Gastrocnemius medialis (tissue), 4 donors: ENCODE measurements around the gene UQCRC2.

Experiments used
- POLR2A ChIP-seq, 2 donors: fragments of 450-650 bp; IDR thresholded peaks; one replicate each; pipeline ENCODE4 v1.6.1; 2017; ENCODE audit warnings: antibody characterized with exemption in 2 of 2, mild to moderate bottlenecking in 2 of 2, moderate library complexity in 2 of 2
- TF ChIP-seq, protein P1 (sequence below), 5 experiments: fragments of 450-650 bp in 3 of 5; fragments of 200-600 bp in 2 of 5; sonication (generic) in 2 of 5; IDR thresholded peaks in 4 of 5; conservative IDR thresholded peaks in 1 of 5; 1 replicate in 4 of 5; 2 replicates in 1 of 5; pipeline ENCODE4 v1.5.1; 2016 to 2019; ENCODE audit warnings: antibody characterized with exemption in 5 of 5, mild to moderate bottlenecking in 3 of 5, moderate library complexity in 3 of 5

DNA sequence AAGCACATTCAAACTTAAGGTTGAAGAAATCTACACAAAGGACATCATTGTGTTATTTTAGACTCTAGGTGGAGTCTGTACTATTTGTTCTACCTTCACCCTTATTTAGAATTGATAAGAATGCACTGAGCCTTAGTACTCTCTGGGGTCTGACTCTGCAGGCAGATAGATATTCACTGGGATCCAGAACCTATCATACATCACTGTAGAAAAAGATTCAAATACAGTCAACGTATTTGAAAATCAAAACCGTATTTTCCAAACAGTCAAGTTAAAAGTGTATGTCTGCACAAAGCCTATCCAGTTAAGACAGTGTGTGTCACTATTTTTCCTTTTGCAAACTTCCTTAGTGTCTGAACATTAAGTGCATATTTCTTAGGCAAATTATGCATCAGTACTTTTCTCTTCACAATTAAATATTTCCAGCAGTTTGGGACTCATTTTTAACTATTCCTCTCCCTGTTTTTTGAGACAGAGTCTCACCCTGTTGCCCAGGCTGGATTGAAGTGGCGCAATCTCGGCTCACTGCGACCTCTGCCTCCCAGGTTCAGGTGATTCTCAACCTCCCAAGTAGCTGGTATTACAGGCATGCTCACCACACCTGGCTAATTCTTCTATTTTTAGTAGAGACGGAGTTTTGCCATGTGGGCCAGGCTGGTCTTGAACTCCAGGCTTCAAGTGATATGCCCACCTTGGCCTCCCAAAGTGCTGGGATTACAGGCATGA, 77.1 kb downstream of the UQCRC2 start:
- no peak for TF ChIP-seq POLR2A (IDR thresholded peaks at IDR 0.05)
- TF ChIP-seq, protein P1, sequence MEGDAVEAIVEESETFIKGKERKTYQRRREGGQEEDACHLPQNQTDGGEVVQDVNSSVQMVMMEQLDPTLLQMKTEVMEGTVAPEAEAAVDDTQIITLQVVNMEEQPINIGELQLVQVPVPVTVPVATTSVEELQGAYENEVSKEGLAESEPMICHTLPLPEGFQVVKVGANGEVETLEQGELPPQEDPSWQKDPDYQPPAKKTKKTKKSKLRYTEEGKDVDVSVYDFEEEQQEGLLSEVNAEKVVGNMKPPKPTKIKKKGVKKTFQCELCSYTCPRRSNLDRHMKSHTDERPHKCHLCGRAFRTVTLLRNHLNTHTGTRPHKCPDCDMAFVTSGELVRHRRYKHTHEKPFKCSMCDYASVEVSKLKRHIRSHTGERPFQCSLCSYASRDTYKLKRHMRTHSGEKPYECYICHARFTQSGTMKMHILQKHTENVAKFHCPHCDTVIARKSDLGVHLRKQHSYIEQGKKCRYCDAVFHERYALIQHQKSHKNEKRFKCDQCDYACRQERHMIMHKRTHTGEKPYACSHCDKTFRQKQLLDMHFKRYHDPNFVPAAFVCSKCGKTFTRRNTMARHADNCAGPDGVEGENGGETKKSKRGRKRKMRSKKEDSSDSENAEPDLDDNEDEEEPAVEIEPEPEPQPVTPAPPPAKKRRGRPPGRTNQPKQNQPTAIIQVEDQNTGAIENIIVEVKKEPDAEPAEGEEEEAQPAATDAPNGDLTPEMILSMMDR (IDR thresholded peaks at IDR 0.05 in 4 of 5, conservative IDR thresholded peaks at IDR 0.05 in 1 of 5): no peak
